Stimulated activated CD4-positive, alpha-beta T cell treated with anti-CD3 and anti-CD28 coated beads, Interleukin-1b, Interleukin-23, amount 100 ng/mL, for 1 hour (primary cell): Measurements from ENCODE around the gene LARGE2.
A peak's percentile ranks its signal among the peaks of the same experiment; 100 is the strongest.

Experiments
- DNase-seq, 2 donors: peaks; one replicate each; pipeline ENCODE4 v3.0.0-alpha.2; 2020; ENCODE audit warnings: low read depth in 2 of 2

Gene LARGE2

DNA sequence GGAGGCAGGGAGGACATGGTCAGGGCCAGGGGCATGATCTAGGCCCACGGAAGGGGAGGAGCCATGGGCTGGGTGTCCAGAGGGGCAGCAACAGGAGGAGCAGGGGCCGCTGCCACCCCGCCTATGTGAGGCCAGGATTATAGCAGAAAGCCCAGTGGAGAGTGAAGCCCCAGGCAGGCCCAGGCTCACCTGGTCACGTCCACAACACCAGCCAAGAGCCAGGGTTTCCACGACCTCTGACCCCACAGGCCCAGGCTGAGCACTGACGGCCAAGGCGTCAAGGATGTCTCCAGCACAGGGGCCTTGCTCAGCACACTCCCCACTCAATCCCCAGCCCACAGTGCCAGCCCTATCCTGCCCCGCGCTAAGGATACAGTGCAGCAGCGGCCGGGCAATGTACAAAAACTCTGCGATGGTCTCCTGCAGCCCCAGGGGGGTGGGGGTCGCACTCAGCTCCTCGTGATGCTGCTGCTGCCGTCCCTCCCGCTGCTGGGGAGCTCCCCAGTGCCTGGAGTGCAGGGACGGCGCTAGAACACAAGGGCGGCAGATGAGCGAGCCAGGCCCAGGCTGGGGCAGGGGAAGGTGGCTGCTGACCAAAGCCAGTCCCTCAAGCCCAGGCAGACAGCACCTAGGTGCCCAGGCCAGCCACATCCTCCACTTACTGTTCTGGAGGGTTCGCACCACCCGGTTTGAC, 8.4 kb upstream of the LARGE2 start:
- no peak for DNase-seq

GRCh38 chr11:45915446-45915845, 7.0 kb upstream of the LARGE2 start:
- no peak for DNase-seq

DNA sequence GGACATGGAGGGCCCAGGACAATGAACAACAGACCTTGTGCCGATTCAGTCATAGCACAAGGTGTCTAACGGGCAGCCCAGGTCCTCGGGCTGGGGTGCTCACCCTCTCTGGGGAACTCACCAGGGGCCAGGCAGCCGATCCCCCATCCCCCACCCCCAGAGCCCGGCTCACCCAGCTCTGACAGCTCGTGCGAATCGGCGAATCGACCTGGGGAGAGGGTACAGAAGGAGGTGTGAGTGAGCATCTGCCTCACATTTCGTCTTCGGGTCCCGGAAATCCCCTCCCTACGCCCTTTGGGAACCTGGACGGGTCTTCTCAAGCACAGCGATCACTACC, 5.2 kb upstream of the LARGE2 start:
- DNase-seq: no peak

DNA sequence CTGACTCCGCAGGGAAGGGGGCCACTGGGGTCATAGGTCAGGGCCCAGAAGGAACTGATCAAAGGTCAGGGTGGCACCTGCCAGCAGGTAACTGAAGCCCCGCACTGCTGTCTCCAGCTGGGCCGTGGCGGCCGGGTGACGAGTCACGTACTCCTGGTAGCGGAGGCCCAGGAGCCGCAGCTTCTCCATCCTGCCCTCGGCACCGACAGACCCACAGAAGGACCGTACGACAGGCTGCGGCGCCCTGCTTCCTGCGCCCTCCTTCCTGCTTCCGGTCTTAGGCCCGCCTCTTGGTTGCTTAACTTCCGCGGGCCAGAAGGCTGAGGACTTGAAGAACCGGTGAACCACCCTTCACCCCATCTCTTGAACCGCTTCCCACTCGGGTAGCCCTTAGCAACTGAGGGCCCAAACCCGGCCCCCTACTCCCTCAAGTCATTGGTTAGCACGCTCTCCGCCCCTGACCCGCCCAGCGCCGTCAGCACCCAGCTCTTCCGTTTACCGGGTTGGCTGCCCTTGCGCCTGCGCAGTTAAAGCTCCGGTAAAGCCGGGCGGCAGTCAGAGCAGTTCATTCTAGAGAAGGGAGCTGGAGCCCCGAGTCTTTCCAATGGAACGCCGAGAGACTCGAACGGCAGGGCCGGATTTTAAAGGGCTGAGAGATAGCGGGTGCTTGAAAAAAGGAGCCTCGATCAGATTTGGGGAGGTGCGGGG, 4.7 kb upstream of the LARGE2 start, which contains the start of gene PEX16:
Gene PEX16, minus strand, starts transcription at position 255 of the 708 bp plus-strand sequence. Its CDS starts 66 bp downstream, at position 189.
- peak; percentile 82 to 92 for DNase-seq

DNA sequence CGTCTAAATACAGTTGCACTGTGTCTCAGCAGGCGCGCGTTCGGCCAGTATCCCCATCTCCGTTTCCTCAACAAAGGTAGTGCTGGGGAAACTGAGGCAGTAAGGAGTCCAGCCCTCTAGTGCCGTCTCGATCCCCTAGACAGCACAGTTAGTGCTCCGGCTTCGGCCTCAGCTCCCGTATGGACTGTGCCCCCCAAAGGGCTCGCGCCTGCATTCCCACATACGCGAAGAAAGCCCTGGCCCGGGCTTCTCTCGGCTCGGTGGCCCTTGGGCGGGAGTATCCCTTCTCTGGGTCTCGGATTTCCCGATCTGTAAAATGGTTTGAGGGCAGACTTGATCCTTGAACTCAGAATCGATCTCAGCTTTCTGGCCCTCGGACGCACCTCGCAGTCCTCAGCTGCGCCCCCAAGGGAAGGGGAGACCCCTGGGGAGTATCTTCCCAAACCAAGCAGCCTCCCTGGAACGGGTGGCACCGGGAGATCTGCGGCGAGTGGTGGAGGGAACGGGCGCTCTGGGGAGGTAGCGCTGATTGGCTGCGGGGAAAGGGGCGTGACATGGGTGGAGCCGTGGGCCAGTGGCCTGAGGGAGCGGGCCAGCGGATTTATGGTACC, 4.0 kb upstream of the LARGE2 start:
- DNase-seq: no peak

GRCh38 chr11:45918962-45919675, 3.3 kb upstream of the LARGE2 start:
- no peak for DNase-seq

DNA sequence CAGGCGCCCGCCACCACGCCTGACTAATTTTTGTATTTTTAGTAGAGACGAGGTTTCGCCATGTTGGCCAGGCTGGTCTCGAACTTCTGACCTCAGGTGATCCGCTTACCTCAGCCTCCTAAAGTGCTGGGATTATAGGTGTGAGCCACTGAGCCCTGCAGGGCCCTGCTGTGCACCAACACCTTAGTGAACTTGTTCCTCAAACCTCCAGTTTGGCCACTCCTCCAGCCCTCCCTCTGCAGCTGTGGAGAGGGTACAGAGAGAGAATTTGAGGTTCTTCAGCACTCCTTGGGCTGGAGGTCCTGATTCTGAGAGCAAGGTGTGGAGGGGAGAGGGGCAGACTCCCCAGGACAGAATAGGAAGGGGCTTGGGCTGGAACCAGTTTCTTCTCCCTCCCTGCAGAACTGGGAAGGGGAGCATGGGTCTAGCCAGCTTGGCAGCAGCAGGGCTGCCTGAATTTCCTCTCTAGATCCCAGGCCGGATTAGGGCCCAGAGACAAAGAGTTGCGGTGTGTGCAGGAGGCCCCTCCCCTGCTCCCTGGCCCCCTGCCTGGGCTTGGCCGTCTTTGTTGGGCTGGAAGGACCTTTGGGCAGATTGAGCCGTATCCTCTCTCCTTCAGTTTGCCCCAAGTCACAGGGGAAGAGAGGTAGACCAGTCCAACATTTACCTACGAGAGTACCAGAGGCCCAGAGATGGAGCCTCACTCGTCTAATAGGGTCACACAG, 2.5 kb upstream of the LARGE2 start:
- no peak for DNase-seq

DNA sequence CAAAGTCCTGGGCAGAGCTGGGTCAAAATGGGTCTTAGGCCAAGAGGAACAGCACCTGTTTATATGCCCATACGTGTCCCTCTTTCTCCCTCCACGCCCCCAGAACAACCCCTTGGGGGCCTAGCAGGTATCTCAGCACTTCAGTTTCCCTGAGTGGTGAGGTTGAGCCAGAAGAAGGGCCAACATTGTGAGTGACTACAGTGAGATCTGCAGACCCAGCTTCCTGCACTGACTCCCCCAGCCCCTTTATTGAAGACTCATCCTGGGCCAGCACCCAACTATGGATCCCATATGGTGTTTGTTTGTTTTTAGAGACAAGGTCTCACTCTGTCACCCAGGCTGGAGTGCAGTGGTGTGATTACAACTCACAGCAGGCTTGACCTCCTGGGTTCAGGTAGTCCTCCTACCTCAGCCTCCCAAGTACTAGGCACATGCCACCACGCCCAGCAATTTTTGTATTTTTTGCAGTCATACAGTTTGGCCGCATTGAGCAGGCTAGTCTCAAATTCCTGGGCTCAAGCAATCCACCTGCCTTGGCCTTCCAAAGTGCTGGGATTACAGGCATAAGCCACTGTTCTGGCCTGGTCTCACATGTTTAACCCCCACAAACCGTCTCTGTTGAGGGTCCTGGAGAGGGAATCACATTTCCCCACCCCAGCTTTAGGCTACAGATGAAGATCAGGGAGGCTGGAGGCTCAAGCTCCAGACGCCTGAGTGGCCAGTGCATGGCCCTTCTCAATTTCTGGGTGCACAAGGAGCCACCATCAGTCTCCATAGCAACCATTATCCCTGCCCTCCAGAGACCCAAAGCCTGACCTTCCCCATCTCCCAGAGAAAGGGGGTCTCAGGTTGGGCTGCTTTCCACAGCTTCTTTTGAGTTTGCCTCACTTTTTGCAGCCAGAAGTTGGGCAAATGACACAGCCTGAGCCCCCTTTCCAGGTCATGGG, 1.7 kb upstream of the LARGE2 start:
- DNase-seq: no peak

- no peak for DNase-seq
Measured at GRCh38 chr11:45921561-45922424, 663 bp upstream of the LARGE2 start.

- no peak for DNase-seq
Measured at GRCh38 chr11:45924036-45924915, 1.8 kb downstream of the LARGE2 start.

GRCh38 chr11:45924927-45925326, 2.5 kb downstream of the LARGE2 start:
- no peak for DNase-seq

DNA sequence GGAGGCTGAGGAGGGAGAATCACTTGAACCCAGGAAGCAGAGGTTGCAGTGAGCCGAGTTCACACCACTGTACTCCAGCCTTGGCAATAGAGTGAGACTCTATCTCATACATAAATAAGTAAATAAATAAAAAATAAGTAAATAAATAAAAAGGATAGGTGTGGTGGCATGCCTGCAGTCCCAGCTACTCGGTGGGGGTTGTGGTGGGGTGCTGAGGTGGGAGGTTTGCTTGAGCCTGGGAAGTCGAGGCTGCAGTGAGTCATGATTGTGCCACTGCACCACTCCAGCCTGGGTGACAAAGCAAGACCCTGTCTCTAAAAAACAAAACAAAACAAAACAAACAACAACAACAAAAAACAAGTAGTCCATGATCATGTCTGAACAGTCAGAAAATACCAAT, 3.1 kb downstream of the LARGE2 start:
- DNase-seq: no peak

- DNase-seq: no peak
Measured at GRCh38 chr11:45926001-45926401, 3.5 kb downstream of the LARGE2 start.

DNA sequence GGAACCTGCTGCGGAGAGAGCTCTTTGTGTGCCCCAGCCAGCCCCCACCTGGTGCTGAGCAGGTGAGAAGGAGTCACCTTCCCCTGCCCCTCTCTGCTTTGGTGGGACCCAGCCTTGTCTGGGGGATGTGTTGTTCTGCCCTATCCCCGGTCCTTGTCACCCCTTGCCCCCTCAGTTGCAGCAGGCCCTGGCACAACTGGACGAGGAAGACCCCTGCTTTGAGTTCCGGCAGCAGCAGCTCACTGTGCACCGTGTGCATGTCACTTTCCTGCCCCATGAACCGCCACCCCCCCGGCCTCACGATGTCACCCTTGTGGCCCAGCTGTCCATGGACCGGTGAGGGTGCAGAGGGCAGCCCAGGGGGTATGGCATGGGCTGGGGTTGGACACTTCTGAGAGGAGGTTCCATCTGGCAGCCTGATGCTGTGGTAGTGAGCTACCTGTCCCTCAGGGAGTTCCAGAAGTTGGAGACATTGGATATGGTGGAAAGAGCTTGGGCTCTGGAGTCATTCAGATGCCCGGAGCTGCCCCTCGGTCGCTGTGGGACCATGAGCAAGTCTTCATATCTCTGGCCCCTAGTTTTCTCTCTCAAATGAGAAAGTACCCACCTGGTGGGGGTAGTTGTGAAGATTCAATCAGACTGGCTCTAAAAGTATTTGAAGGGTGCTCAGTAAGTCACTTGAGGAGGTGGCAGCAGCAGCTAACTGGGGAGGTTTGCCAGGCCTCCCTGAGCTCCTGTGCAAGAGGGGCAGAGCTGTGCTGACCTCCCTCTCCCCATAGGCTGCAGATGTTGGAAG, 4.3 kb downstream of the LARGE2 start:
- no peak for DNase-seq

DNA sequence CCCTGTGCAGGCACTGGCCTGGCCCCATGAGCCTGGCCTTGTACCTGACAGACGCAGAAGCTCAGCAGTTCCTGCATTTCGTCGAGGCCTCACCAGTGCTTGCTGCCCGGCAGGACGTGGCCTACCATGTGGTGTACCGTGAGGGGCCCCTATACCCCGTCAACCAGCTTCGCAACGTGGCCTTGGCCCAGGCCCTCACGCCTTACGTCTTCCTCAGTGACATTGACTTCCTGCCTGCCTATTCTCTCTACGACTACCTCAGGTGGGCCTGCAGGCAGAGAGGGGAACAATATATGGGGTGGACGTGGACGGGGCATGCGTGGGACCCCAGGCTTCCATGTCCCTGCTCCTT, 4.9 kb downstream of the LARGE2 start:
- DNase-seq: no peak

DNA sequence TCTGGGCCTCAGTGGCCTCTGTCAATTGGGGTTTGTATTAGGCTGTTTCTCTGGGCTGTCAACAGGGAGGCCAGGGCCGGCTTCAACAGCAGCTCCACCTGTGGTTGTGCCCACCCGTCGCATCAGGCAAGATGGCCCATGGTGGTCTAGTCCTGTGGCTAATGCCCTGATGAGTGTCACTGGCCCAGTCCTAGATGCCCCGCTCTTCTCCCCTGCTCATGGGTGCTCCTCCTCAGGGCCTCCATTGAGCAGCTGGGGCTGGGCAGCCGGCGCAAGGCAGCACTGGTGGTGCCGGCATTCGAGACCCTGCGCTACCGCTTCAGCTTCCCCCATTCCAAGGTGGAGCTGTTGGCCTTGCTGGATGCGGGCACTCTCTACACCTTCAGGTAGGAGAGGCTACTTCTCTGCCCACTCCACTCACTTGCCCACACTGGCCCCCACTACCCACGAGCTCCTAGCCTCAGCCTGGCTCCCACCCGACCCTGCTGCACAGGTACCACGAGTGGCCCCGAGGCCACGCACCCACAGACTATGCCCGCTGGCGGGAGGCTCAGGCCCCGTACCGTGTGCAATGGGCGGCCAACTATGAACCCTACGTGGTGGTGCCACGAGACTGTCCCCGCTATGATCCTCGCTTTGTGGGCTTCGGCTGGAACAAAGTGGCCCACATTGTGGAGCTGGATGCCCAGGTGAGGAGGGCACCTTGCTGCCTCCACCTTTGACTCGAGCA, 5.4 kb downstream of the LARGE2 start:
- DNase-seq: no peak

GRCh38 chr11:45928535-45929215, 6.2 kb downstream of the LARGE2 start:
- no peak for DNase-seq
